Esophagus muscularis mucosa (tissue), 4 donors: ENCODE data around the gene PACRG. TPM values are rescaled to one million over a fixed set of nuclear protein-coding genes. Genes with fewer than 3 reads are reported as not detected.

Experiments used
- DNase-seq: peaks from one replicate; pipeline ENCODE4 v3.0.0-alpha.2; 2017; ENCODE audit errors: extremely low spot score
- H3K27ac ChIP-seq, 4 donors: fragments of 200-600 bp; sonication (generic); replicated peaks in 1 of 4; 1 replicate in 3 of 4; 2 replicates in 1 of 4; pipeline ENCODE4 v1.5.1; 2016 to 2019; ENCODE audit warnings: mild to moderate bottlenecking in 1 of 4
- H3K27me3 ChIP-seq, 4 donors: fragments of 200-600 bp; sonication (generic); one replicate each; pipeline versions ENCODE4 v1.5.1 to v1.6.0; 2016 to 2019
- H3K36me3 ChIP-seq, 4 donors: fragments of 200-600 bp; sonication (generic); one replicate each; pipeline ENCODE4 v1.5.1; 2016 to 2019
- H3K4me1 ChIP-seq, 4 donors: fragments of 200-600 bp; sonication (generic); one replicate each; pipeline ENCODE4 v1.5.1; 2016 to 2019
- H3K4me3 ChIP-seq, 4 donors: fragments of 200-600 bp; sonication (generic); 1 replicate in 2 of 4; 2 replicates in 2 of 4; pipeline ENCODE4 v1.5.1; 2016 to 2019; ENCODE audit warnings: mild to moderate bottlenecking in 4 of 4, moderate library complexity in 1 of 4
- H3K9me3 ChIP-seq, 4 donors: fragments of 200-600 bp; sonication (generic); 1 replicate in 3 of 4; 2 replicates in 1 of 4; pipeline ENCODE4 v1.5.1; 2016 to 2019
- EP300 ChIP-seq: sonication (generic); formaldehyde crosslinking; IDR thresholded peaks from one replicate; pipeline ENCODE4 v1.6.1; 2017; ENCODE audit warnings: antibody characterized with exemption
- POLR2A ChIP-seq: fragments of 450-650 bp; IDR thresholded peaks from one replicate; pipeline ENCODE4 v1.6.1; 2017; ENCODE audit warnings: antibody characterized with exemption, moderate library complexity, mild to moderate bottlenecking, low read depth
- POLR2AphosphoS5 ChIP-seq, 2 donors: sonication (generic); formaldehyde crosslinking; IDR thresholded peaks; one replicate each; pipeline ENCODE4 v1.6.1; 2017; ENCODE audit warnings: antibody characterized with exemption in 2 of 2
- WGBS: methylation state at CpG from one replicate; pipeline ENCODE4 v1.1.5; 2018; 5-methylcytosine and 5-hydroxymethylcytosine counted together
- intact Hi-C: fragments of 100-400 bp; cut with DNase I; formaldehyde crosslinking; loops from one replicate; pipeline ENCODE4 v1.15.1; 2023
- total RNA-seq, 4 donors: library from RNA; depleted of rRNA; stranded (reverse); fragments of >200 nt; gene quantifications; one replicate each; pipeline versions ENCODE4 v1.1.0 to v1.2.1, GENCODE V29; 2016
- TF ChIP-seq, protein P1 (sequence below), 3 experiments: fragments of 200-600 bp in 2 of 3; fragments of 450-650 bp in 1 of 3; sonication (generic) in 2 of 3; IDR thresholded peaks; one replicate each; pipeline ENCODE4 v1.5.1; 2017 to 2019; ENCODE audit warnings: antibody characterized with exemption in 3 of 3, mild to moderate bottlenecking in 2 of 3, moderate library complexity in 1 of 3

PACRG gene
- total RNA-seq, 4 donors from 2014 or later: 1.3 to 3.5 (median 1.8) TPM; not detected in 1

DNA sequence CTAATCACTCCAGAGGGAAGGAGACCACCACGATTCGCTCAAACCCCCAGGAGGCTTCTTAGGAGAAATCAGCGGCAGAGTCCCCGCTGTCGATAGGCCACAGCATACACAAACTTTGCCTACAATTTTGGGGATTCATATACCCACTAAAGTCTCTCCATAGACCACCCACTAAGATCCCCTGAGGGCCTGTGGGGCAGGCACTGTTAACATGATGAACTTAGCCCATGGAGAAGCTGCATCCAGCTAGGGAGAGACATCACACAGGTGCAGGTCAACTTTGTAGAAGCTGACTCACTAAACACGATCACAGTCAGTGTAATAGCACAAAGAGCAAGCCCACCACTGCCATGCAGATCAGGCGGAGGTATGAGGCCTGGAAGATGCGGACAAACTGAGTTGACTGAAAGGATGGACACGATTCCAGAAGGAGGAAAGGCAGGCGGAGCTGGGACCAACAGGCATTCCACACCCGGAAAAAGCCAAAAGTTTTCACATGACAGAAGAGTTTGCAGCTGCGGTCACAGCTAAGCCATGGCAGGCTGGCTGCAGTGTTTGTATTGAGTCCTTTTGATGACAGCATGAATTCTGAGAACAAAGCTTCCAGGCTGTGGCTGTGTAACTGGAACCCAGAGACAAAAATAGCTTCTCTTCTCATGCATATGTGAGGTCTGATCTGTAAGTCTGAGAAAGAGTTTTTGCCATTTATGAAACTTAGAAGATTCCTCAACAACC lies 611.1 kb downstream of the PACRG start:
- H3K27ac ChIP-seq: peak overlapping the region in 3 of 4 donors; percentile 11 to 26 (median 12)
- no peak for DNase-seq
- peaks cover 27 to 44% (median 32%) of the 10 kb centered on the region in 4 donors for H3K4me1 ChIP-seq
- H3K4me3 ChIP-seq: no peak overlapping the region
- no peaks in the 10 kb centered on the region for H3K27me3 ChIP-seq
- TF ChIP-seq POLR2AphosphoS5 (IDR thresholded peaks at IDR 0.05) (peak in 1 of 2 donors; percentile 34), POLR2A (no peak)
- no peaks in the 10 kb centered on the region for H3K36me3 ChIP-seq
- 67% methylated on average over 12 of the region's 12 CpGs for WGBS
- intact Hi-C loops: no loop called here
- H3K9me3 ChIP-seq: no peaks in the 10 kb centered on the region

DNA sequence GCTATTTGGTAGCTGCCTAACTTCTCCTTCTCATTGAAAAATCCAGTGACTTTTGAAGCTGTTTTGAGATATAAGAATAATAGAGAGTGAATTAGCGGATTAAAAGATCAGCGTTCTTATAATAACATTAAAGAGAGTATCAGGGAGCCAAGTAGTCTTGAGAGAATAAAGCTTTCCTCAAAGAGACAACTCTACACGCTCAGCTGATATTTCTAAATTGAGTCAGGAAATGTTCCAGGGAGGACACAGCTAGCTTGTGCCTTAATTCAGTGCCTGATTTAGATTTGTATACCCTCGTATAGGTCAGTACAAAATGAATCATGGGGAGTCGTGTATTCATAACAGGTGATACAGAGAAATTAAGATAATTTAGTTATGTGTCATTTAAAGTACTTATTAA lies 611.7 kb downstream of the PACRG start:
- Histone ChIP-seq H3K27me3 (no peaks in the 10 kb centered on the region), H3K36me3 (no peaks in the 10 kb centered on the region), H3K4me3 (no peak overlapping the region), H3K9me3 (no peaks in the 10 kb centered on the region), H3K4me1 (peaks cover 27 to 43% (median 29%) of the 10 kb centered on the region in 4 donors), H3K27ac (peak overlapping the region in 3 of 4 donors; percentile 11 to 14 (median 12))
- TF ChIP-seq EP300 (no peak), POLR2AphosphoS5 (IDR thresholded peaks at IDR 0.05) (no peak), POLR2A (no peak)
- TF ChIP-seq, protein P1, sequence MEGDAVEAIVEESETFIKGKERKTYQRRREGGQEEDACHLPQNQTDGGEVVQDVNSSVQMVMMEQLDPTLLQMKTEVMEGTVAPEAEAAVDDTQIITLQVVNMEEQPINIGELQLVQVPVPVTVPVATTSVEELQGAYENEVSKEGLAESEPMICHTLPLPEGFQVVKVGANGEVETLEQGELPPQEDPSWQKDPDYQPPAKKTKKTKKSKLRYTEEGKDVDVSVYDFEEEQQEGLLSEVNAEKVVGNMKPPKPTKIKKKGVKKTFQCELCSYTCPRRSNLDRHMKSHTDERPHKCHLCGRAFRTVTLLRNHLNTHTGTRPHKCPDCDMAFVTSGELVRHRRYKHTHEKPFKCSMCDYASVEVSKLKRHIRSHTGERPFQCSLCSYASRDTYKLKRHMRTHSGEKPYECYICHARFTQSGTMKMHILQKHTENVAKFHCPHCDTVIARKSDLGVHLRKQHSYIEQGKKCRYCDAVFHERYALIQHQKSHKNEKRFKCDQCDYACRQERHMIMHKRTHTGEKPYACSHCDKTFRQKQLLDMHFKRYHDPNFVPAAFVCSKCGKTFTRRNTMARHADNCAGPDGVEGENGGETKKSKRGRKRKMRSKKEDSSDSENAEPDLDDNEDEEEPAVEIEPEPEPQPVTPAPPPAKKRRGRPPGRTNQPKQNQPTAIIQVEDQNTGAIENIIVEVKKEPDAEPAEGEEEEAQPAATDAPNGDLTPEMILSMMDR (IDR thresholded peaks at IDR 0.05): no peak
- 35% methylated on average over 5 of the region's 5 CpGs for WGBS
- no peak for DNase-seq
- intact Hi-C loops: no loop called here

DNA sequence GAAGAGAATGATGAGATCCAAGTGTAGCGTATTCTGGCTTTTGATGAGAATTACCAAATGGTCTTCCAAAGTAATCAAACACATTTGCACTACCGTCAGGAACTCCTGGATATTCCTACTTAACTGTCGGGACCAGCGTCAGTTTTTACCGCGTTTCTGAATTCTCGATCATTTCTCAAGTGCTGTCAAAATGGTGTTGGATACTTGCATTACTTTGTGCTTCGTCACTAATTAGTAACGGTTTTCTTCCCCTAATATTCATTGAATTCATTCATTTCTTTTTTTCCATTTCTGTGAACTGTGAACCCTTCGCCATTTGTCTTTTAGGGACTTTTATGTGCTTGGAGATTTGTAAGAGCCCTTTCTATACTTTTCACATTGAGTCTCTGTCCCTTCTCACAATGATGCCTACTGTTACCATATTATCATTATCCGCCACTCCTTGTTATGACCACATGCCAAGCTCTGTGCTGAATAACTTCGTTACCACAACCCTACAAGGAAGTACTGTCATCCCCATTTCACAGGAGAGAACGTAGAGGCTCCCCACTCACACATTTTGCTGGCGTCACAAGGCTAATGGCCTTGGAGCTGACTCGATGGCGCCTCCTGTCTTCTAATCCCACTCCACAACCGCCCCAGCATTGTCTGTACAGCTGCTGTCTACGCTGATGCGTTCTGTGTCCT lies 612.6 kb downstream of the PACRG start:
- H3K4me3 ChIP-seq: no peak overlapping the region
- TF ChIP-seq POLR2AphosphoS5 (IDR thresholded peaks at IDR 0.05) (no peak), EP300 (no peak), POLR2A (no peak)
- TF ChIP-seq, protein P1 (IDR thresholded peaks at IDR 0.05): no peak
- H3K9me3 ChIP-seq: no peaks in the 10 kb centered on the region
- no peaks in the 10 kb centered on the region for H3K36me3 ChIP-seq
- WGBS: 94% methylated on average over 19 of the region's 19 CpGs
- no peak overlapping the region for H3K27ac ChIP-seq
- peaks cover 20 to 34% (median 22%) of the 10 kb centered on the region in 4 donors for H3K4me1 ChIP-seq
- intact Hi-C loops: no loop called here
- no peak for DNase-seq
- H3K27me3 ChIP-seq: no peaks in the 10 kb centered on the region

DNA sequence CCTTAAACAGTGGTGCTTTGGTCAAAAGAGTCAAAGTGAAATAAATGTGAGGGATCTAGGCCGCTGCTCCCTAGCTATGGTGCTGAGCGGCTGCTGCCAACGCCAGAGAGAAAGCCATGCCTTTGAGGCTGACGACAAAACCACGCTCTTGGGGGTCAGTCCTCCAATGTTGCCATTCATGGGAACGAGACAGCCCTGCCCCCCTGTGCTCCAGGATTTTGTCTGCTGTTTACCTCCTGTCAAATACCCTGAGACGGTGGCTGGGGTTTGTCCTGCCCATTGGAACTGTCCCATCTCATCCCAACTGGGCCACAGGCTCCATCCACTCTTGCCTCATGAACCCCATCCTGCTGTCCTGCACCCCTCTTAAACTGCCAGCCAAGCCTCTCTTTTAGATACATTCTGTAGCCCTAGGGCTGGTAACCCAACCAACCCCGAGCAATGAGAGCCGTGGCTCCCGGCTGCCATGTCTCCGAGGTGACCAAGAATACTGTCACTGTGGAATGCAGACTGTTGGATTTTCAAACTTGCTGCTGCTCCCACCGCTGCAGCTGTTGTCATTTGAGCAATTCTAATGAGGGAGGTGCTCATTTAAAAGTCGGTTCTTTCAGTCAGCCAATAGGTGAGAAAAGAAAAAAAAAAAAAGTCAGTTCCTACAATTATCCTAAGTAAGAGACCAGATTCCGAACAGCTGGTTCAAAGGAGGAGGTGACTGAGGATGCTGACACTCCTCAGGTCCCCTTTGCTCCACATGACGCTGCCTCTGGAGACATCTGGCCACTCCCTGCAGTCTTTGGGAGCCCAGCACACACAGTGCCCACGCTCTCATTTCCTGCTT lies 613.7 kb downstream of the PACRG start:
- TF ChIP-seq EP300 (no peak), POLR2AphosphoS5 (IDR thresholded peaks at IDR 0.05) (no peak), POLR2A (no peak)
- TF ChIP-seq, protein P1 (IDR thresholded peaks at IDR 0.05): no peak
- Histone ChIP-seq H3K9me3 (no peaks in the 10 kb centered on the region), H3K4me3 (no peak overlapping the region), H3K27me3 (no peaks in the 10 kb centered on the region), H3K27ac (no peak overlapping the region), H3K36me3 (no peaks in the 10 kb centered on the region), H3K4me1 (peaks cover 10 to 23% (median 16%) of the 10 kb centered on the region in 4 donors)
- WGBS: 84% methylated on average over 14 of the region's 16 CpGs
- intact Hi-C loops: no loop called here
- DNase-seq: no peak
